Left lung (tissue), 10 donors: ENCODE data around the gene HOXC9. TPM values are rescaled to one million over a fixed set of nuclear protein-coding genes. Genes with fewer than 3 reads are reported as not detected.

Experiments
- ATAC-seq: fragments of 200-7000 bp; cut with Tn5 transposase; one replicate; pipeline ENCODE4 v1.9.1; 2020; ENCODE audit warnings: moderate library complexity
- DNase-seq, 4 donors: peaks; one replicate each; pipeline ENCODE4 v3.0.0-alpha.2; 2013 to 2020
- H3K27ac ChIP-seq, 2 donors: fragments of 200-600 bp; sonication (generic) in 1 of 2; one replicate each; pipeline versions ENCODE4 v1.5.0 to v1.8.0; 2020 to 2021
- H3K27me3 ChIP-seq, 2 donors: fragments of 200-600 bp; sonication (generic) in 1 of 2; one replicate each; pipeline versions ENCODE4 v1.5.0 to v1.8.0; 2020 to 2021
- H3K36me3 ChIP-seq, 2 donors: fragments of 200-600 bp; sonication (generic) in 1 of 2; one replicate each; pipeline versions ENCODE4 v1.5.0 to v1.8.0; 2020 to 2021
- H3K4me1 ChIP-seq, 2 donors: fragments of 200-600 bp; one replicate each; pipeline ENCODE4 v1.8.0; 2021
- H3K4me3 ChIP-seq, 2 donors: fragments of 200-600 bp; sonication (generic) in 1 of 2; one replicate each; pipeline versions ENCODE4 v1.5.0 to v1.8.0; 2020 to 2021; ENCODE audit warnings: mild to moderate bottlenecking in 1 of 2
- H3K9me3 ChIP-seq, 2 donors: fragments of 200-600 bp; sonication (generic) in 1 of 2; one replicate each; pipeline versions ENCODE4 v1.5.0 to v1.8.0; 2020 to 2021
- intact Hi-C, 2 donors: fragments of 100-400 bp; cut with DNase I; formaldehyde crosslinking; loops; one replicate each; pipeline versions ENCODE4 v1.11.2 to v1.14.2; 2022
- polyA plus RNA-seq, 6 donors: library from polyadenylated mRNA; unstranded; fragments of 120-200 nt; gene quantifications; one replicate each; pipeline ENCODE4 v1.2.1, GENCODE V29; 2013; ENCODE audit not compliant: insufficient read length in 6 of 6
- total RNA-seq, 2 donors: library from RNA; stranded (reverse); fragmentation: NEBNext Ultra II Directional; extraction: Animal tissue kit (Norgen Biotek cat#: 25700); gene quantifications; one replicate each; pipeline ENCODE4 v1.2.1, GENCODE V29; 2021
- TF ChIP-seq, protein P1 (sequence below), 2 donors: fragments of 200-600 bp; sonication (generic) in 1 of 2; IDR thresholded peaks; one replicate each; pipeline versions ENCODE4 v1.5.0 to v1.8.0; 2021; ENCODE audit warnings: antibody characterized with exemption in 2 of 2
- donor health status: DM: no; HTN: yes; CAD: no.
- donor health status: DM: no; HTN: no; CAD: no.

HOXC9 gene
- total and polyA plus RNA-seq, 8 donors = 0.30 to 0.91 (median 0.58) TPM; not detected in 1

DNA sequence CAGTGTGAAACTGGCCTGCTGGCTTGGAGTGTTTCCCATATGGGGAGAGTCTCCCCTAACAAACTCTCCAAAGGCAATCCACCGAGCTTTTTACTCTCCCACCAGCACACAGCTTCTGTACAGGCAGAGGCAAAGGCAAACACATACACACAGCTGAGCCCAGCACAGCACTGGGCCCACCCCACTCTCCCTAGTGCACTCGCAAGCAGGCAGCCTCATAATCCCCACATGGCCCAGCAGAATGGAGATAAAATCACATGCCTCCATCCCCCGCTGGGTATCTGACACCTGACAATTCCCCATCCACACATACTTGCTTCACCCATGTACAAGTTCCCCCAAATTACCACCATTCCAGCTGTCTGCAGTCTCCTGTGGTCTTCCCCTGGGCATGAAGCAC, 41.8 kb upstream of the HOXC9 start:
- no peaks in the 10 kb centered on the region for H3K36me3 ChIP-seq
- H3K4me3 ChIP-seq = no peak overlapping the region
- H3K4me1 ChIP-seq = no peaks in the 10 kb centered on the region
- H3K27me3 ChIP-seq = peaks cover 100% of the 10 kb centered on the region in 2 donors
- TF ChIP-seq, protein P1, sequence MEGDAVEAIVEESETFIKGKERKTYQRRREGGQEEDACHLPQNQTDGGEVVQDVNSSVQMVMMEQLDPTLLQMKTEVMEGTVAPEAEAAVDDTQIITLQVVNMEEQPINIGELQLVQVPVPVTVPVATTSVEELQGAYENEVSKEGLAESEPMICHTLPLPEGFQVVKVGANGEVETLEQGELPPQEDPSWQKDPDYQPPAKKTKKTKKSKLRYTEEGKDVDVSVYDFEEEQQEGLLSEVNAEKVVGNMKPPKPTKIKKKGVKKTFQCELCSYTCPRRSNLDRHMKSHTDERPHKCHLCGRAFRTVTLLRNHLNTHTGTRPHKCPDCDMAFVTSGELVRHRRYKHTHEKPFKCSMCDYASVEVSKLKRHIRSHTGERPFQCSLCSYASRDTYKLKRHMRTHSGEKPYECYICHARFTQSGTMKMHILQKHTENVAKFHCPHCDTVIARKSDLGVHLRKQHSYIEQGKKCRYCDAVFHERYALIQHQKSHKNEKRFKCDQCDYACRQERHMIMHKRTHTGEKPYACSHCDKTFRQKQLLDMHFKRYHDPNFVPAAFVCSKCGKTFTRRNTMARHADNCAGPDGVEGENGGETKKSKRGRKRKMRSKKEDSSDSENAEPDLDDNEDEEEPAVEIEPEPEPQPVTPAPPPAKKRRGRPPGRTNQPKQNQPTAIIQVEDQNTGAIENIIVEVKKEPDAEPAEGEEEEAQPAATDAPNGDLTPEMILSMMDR (IDR thresholded peaks at IDR 0.05) = no peak
- H3K27ac ChIP-seq = no peak overlapping the region
- ATAC-seq (no peak), DNase-seq (no peak)
- H3K9me3 ChIP-seq = no peaks in the 10 kb centered on the region
- intact Hi-C loops = no loop called here

DNA sequence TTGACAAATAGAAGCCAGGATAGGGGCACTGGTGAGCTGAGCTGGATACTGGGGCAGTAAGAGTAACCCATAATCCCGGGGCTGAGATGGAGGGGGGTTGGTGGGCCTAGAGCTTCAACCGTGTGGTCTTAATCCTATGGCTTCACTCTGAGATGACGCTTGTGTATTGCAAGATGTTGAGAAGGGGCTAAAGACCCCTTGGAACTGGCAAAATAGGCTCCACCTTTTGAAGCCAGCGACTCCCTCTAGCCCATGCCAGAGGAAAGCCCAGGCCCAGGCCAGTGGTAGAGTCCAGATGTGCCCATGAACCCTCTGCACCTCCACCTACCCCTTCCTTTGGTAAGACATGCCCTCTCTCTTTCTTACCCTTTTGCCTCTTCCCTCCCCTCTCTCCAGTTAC, 40.6 kb upstream of the HOXC9 start:
- no peak overlapping the region for H3K4me3 ChIP-seq
- H3K27me3 ChIP-seq = peaks cover 100% of the 10 kb centered on the region in 2 donors
- H3K9me3 ChIP-seq = no peaks in the 10 kb centered on the region
- no peak overlapping the region for H3K27ac ChIP-seq
- no peaks in the 10 kb centered on the region for H3K36me3 ChIP-seq
- DNase-seq (no peak), ATAC-seq (no peak)
- intact Hi-C loops = no loop called here
- TF ChIP-seq, protein P1 (IDR thresholded peaks at IDR 0.05) = no peak
- no peaks in the 10 kb centered on the region for H3K4me1 ChIP-seq

DNA sequence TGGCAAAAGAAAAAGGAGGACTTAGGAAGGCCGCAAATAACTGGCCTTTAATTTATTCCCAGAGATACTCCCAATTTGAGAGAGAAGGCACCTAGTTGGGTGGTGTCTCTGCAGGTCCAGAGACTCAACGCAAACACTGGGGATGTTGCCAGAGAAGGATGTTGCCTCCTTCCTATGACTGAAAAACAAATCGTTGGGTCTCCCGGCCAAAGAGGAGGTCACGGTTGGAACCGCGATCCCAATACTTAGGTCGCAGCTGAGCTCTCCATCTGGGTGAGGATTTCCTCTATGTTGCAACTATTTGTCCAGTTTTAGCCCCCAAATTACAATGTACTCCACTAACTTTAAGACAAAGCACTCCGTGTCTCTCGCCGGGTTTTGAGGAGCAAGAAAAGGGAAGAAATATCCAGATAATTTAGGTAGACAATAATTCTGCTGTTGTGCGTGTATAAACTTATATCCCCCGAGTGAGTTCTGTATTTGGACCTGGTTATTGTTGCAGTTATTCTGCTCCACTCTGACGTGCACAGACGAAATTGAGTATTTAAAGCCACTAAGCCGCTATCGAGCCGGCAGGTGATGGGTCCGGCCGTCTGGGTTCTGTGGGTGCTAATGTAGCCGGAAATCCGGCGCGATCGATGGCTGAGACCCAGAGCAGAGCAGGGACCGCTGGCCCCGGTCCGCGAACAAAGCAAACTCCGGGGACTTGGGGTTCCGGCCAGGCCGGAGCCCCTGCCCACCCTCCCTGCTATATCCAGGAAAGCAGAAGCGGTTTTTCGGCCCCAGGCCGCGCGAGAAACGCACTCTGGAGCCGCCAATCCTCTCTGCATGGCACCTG, 39.6 kb upstream of the HOXC9 start:
- Histone ChIP-seq H3K4me3 (no peak overlapping the region), H3K27ac (no peak overlapping the region), H3K27me3 (peaks cover 100% of the 10 kb centered on the region in 2 donors), H3K4me1 (no peaks in the 10 kb centered on the region), H3K9me3 (no peaks in the 10 kb centered on the region), H3K36me3 (no peaks in the 10 kb centered on the region)
- intact Hi-C loops = no loop called here
- DNase-seq (peak in 1 of 4 donors; percentile 39), ATAC-seq (no peak)
- TF ChIP-seq, protein P1 (IDR thresholded peaks at IDR 0.05) = no peak

DNA sequence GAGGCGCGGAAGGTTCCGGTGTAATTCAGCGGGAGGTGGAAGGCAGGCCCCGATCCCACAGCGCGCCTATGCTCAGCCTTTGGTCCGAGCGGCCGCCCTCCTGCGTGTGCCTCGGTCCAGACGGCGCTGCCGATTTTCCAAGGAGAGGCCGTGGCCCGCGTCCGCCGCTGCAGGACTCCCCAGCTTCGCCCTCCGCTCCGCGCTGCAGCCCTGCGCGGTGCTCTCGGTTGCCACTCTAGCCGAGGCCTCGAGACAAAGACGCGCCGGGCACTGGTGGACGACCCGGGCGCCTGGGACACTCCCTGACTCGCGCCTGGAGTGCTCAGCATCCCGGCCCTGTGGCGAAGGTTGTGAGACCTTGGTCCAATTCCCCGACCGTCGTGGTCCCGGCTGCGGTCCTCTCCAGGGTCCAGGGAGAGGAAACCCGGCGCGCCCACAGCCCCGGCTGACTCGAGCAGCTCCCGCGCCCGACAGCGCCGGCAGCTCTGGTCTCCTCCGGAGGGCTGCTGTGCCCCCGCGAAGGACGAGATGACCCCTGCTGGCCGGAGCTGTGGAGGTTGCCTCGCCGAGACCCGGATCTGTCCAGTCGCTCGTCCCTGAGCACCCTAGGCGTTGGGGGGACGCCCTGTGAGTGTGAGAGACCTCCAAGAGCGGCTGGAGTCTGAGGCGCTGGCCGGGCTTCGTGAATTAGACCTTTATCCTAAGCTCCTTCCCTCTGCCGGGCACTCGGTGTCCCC, 38.8 kb upstream of the HOXC9 start:
- H3K27ac ChIP-seq = no peak overlapping the region
- no peaks in the 10 kb centered on the region for H3K9me3 ChIP-seq
- DNase-seq (peak in 1 of 4 donors; percentile 56), ATAC-seq (no peak)
- H3K4me3 ChIP-seq = no peak overlapping the region
- intact Hi-C loops = no loop called here
- no peaks in the 10 kb centered on the region for H3K4me1 ChIP-seq
- TF ChIP-seq, protein P1 (IDR thresholded peaks at IDR 0.05) = no peak
- peaks cover 100% of the 10 kb centered on the region in 2 donors for H3K27me3 ChIP-seq
- H3K36me3 ChIP-seq = no peaks in the 10 kb centered on the region

DNA sequence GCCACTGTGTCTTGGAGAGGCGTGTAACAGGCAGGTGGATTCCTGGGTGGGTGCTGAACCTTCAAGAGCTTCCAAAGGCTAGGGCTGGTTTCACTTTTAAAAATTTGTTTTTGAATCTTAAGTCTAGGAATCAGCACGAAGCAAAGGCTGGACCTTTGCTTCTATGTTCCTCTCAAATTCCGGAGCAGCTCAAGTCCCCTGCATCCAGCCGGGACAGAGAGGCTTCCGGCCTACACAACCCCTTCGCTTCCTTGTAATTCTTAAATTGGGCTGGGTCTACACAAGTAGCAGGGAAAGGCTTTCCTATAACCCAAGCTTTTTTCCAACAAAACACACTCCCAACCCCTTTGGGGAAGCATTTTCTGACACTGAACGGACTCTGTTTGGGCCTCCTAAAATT, 37.0 kb upstream of the HOXC9 start:
- Histone ChIP-seq H3K4me3 (no peak overlapping the region), H3K27ac (no peak overlapping the region), H3K9me3 (no peaks in the 10 kb centered on the region), H3K27me3 (peaks cover 100% of the 10 kb centered on the region in 2 donors), H3K36me3 (no peaks in the 10 kb centered on the region), H3K4me1 (peaks cover 0 to 5% of the 10 kb centered on the region in 2 donors)
- ATAC-seq = no peak
- DNase-seq = no peak
- intact Hi-C loops = no loop called here
- TF ChIP-seq, protein P1 (IDR thresholded peaks at IDR 0.05) = no peak
